Endothelial cell of umbilical vein (primary cell): Measurements from ENCODE around the gene BNC2.

Source experiments
- EZH2 ChIP-seq: IDR thresholded peaks from 2 replicates; pipeline ENCODE4 v1.6.1; 2012; ENCODE audit warnings: borderline replicate concordance, low read depth, mild to moderate bottlenecking, moderate library complexity, low read length, inconsistent platforms; ENCODE audit not compliant: severe bottlenecking
- FOS ChIP-seq: IDR thresholded peaks from 2 replicates; pipeline ENCODE4 v1.6.1; 2011; ENCODE audit warnings: mild to moderate bottlenecking, low read length, moderate library complexity, borderline replicate concordance; ENCODE audit not compliant: insufficient read depth
- JUN ChIP-seq: IDR thresholded peaks from 2 replicates; pipeline ENCODE4 v1.6.1; 2011; ENCODE audit warnings: borderline replicate concordance, low read depth; ENCODE audit not compliant: insufficient read length, insufficient read depth
- MAX ChIP-seq: IDR thresholded peaks from 2 replicates; pipeline ENCODE4 v1.6.1; 2011; ENCODE audit not compliant: insufficient read depth, insufficient read length
- MYC ChIP-seq: IDR thresholded peaks from one replicate; pipeline ENCODE4 v1.6.1; 2011; ENCODE audit warnings: mild to moderate bottlenecking, low read depth, low read length
- POLR2A ChIP-seq: IDR thresholded peaks from 2 replicates; pipeline ENCODE4 v1.6.1; 2012; ENCODE audit warnings: low read depth, mild to moderate bottlenecking, control low read depth, low read length
- POLR2AphosphoS5 ChIP-seq: IDR thresholded peaks from 2 replicates; pipeline ENCODE4 v1.6.1; 2012; ENCODE audit warnings: low read depth, mild to moderate bottlenecking, control low read depth, low read length, moderate library complexity; ENCODE audit not compliant: insufficient read depth
- TF ChIP-seq, protein P1 (sequence below), 2 donors: IDR thresholded peaks; 1 replicate in 1 of 2; 2 replicates in 1 of 2; pipeline ENCODE4 v1.5.1; 2011; ENCODE audit warnings: low read length in 2 of 2, mild to moderate bottlenecking in 2 of 2, moderate library complexity in 2 of 2, control low read depth in 1 of 2, inconsistent platforms in 1 of 2, low read depth in 1 of 2; ENCODE audit not compliant: insufficient read depth in 1 of 2; ENCODE audit errors: extremely low read depth in 1 of 2

- TF ChIP-seq FOS = no peak
- TF ChIP-seq POLR2AphosphoS5 = no peak
- TF ChIP-seq, protein P1, sequence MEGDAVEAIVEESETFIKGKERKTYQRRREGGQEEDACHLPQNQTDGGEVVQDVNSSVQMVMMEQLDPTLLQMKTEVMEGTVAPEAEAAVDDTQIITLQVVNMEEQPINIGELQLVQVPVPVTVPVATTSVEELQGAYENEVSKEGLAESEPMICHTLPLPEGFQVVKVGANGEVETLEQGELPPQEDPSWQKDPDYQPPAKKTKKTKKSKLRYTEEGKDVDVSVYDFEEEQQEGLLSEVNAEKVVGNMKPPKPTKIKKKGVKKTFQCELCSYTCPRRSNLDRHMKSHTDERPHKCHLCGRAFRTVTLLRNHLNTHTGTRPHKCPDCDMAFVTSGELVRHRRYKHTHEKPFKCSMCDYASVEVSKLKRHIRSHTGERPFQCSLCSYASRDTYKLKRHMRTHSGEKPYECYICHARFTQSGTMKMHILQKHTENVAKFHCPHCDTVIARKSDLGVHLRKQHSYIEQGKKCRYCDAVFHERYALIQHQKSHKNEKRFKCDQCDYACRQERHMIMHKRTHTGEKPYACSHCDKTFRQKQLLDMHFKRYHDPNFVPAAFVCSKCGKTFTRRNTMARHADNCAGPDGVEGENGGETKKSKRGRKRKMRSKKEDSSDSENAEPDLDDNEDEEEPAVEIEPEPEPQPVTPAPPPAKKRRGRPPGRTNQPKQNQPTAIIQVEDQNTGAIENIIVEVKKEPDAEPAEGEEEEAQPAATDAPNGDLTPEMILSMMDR (IDR thresholded peaks at IDR 0.05; ENCODE audit: extremely low read depth in 1 of 2, insufficient read depth in 1 of 2, low read depth in 1 of 2, low read length in 2 of 2) = no peak
- TF ChIP-seq POLR2A = no peak
- TF ChIP-seq EZH2 = no peak
- TF ChIP-seq MYC = no peak
- no peak for TF ChIP-seq MAX
- no peak for TF ChIP-seq JUN
Measured at GRCh38 chr9:16422114-16422513, 448.4 kb downstream of the BNC2 start.
